Uterus (tissue), 4 donors: Measurements from ENCODE around the gene GOLT1A. TPM values are rescaled to one million over a fixed set of nuclear protein-coding genes. Genes with fewer than 3 reads are reported as not detected.

Experiments
- DNase-seq, 2 donors: peaks; one replicate each; pipeline ENCODE4 v3.0.0-alpha.2; 2019 to 2020
- H3K27ac ChIP-seq, 2 donors: fragments of 200-600 bp; sonication (generic); 1 replicate in 1 of 2; 2 replicates in 1 of 2; pipeline ENCODE4 v1.5.1; 2016 to 2018
- H3K27me3 ChIP-seq, 2 donors: fragments of 200-600 bp; sonication (generic); one replicate each; pipeline ENCODE4 v1.5.1; 2018 to 2019; ENCODE audit warnings: control low read depth in 1 of 2
- H3K36me3 ChIP-seq, 2 donors: fragments of 200-600 bp; sonication (generic); one replicate each; pipeline ENCODE4 v1.5.1; 2019; ENCODE audit warnings: control low read depth in 1 of 2
- H3K4me1 ChIP-seq, 2 donors: fragments of 200-600 bp; sonication (generic); one replicate each; pipeline ENCODE4 v1.5.1; 2018 to 2019; ENCODE audit warnings: control low read depth in 1 of 2
- H3K4me3 ChIP-seq, 2 donors: fragments of 200-600 bp; sonication (generic); 1 replicate in 1 of 2; 2 replicates in 1 of 2; pipeline ENCODE4 v1.5.1; 2018 to 2019; ENCODE audit warnings: mild to moderate bottlenecking in 1 of 2
- H3K9me3 ChIP-seq, 2 donors: fragments of 200-600 bp; sonication (generic); one replicate each; pipeline ENCODE4 v1.5.1; 2019; ENCODE audit warnings: control low read depth in 1 of 2
- CTCF ChIP-seq, 4 experiments: fragments of 200-600 bp in 2 of 4; fragments of 450-650 bp in 2 of 4; sonication (generic) in 2 of 4; IDR thresholded peaks; one replicate each; pipeline ENCODE4 v1.5.1; 2016 to 2019; ENCODE audit warnings: antibody characterized with exemption in 4 of 4, mild to moderate bottlenecking in 2 of 4, moderate library complexity in 1 of 4
- POLR2A ChIP-seq, 2 donors: fragments of 450-650 bp; IDR thresholded peaks; one replicate each; pipeline ENCODE4 v1.6.1; 2016; ENCODE audit warnings: antibody characterized with exemption in 2 of 2, mild to moderate bottlenecking in 1 of 2, moderate library complexity in 1 of 2
- intact Hi-C: fragments of 100-400 bp; cut with DNase I; formaldehyde crosslinking; loops from one replicate; pipeline ENCODE4 v1.15.1; 2023; ENCODE audit warnings: low total_unique reads
- total RNA-seq, 4 donors: library from RNA; depleted of rRNA in 3 of 4; stranded (reverse); fragments of >200 nt in 3 of 4; gene quantifications; one replicate each; pipeline versions ENCODE4 v1.1.0 to v1.2.4, GENCODE V29; 2014 to 2023
- donor health status: DM: yes; HTN: yes; CAD: no.

The GOLT1A gene
- total RNA-seq, 4 donors from 2014 or later: 0.52 TPM; not detected in 3

- H3K4me1 ChIP-seq: peaks cover 0 to 7% of the 10 kb centered on the region in 2 donors
- no peak for DNase-seq
- no peak overlapping the region for H3K27ac ChIP-seq
- TF ChIP-seq POLR2A (IDR thresholded peaks at IDR 0.05) (no peak), CTCF (IDR thresholded peaks at IDR 0.05) (no peak)
- no peaks in the 10 kb centered on the region for H3K9me3 ChIP-seq
- H3K36me3 ChIP-seq: no peaks in the 10 kb centered on the region
- H3K4me3 ChIP-seq: no peak overlapping the region
- intact Hi-C loops: no loop called here
- H3K27me3 ChIP-seq: no peaks in the 10 kb centered on the region
Measured at GRCh38 chr1:204154568-204155255, 59.1 kb downstream of the GOLT1A start.

- H3K27ac ChIP-seq: no peak overlapping the region
- TF ChIP-seq CTCF (IDR thresholded peaks at IDR 0.05) (no peak), POLR2A (IDR thresholded peaks at IDR 0.05) (no peak)
- H3K4me3 ChIP-seq: no peak overlapping the region
- H3K9me3 ChIP-seq: no peaks in the 10 kb centered on the region
- intact Hi-C loops: no loop called here
- no peak for DNase-seq
- peaks cover 0 to 7% of the 10 kb centered on the region in 2 donors for H3K4me1 ChIP-seq
- no peaks in the 10 kb centered on the region for H3K27me3 ChIP-seq
- H3K36me3 ChIP-seq: no peaks in the 10 kb centered on the region
Measured at GRCh38 chr1:204153667-204154066, 60.1 kb downstream of the GOLT1A start.

DNA sequence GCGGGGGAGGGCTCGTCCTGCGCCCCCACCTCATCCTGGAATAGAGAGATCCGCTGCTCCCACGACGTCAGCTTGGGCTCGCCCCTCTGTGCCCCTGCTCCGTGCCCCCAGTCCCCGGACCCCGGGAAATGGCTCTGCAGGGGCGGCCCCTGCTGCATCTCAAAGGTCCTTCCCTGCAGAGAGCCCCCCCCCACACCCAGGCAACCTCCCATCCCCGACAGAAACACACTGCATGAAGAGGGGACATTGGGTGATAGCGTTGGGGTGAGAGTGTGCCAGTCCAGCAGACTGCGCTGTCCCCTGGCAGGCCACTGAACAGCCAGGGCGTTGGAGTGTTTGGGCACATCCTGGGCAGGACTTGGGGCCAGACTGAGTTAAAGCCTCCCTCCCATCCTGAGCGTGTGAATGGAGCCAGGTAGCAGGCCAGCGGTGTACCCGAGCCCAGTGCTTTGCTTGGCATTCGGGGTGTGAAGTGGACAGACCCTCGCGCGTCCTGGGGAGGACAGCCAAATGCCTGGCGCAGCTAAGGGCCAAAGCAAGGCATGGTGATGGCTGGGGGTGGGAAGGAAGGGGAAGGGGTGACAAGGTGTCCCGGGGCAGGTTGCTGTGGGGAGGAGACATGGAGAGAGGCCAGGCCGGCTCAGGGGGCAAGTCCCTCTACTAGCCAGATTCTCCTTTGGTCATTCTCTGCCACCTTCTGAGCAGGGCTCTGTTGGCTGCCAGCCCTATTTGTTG, 61.3 kb downstream of the GOLT1A start:
- no peaks in the 10 kb centered on the region for H3K27me3 ChIP-seq
- H3K9me3 ChIP-seq: no peaks in the 10 kb centered on the region
- peak overlapping the region; percentile 54 to 61 for H3K4me3 ChIP-seq
- H3K36me3 ChIP-seq: no peaks in the 10 kb centered on the region
- TF ChIP-seq CTCF (IDR thresholded peaks at IDR 0.05): no peak
- no peak for TF ChIP-seq POLR2A (IDR thresholded peaks at IDR 0.05)
- intact Hi-C loops: no loop called here
- H3K4me1 ChIP-seq: peaks cover 0 to 7% of the 10 kb centered on the region in 2 donors
- DNase-seq: peak; percentile 39 to 46
- peak overlapping the region; percentile 84 to 93 for H3K27ac ChIP-seq

DNA sequence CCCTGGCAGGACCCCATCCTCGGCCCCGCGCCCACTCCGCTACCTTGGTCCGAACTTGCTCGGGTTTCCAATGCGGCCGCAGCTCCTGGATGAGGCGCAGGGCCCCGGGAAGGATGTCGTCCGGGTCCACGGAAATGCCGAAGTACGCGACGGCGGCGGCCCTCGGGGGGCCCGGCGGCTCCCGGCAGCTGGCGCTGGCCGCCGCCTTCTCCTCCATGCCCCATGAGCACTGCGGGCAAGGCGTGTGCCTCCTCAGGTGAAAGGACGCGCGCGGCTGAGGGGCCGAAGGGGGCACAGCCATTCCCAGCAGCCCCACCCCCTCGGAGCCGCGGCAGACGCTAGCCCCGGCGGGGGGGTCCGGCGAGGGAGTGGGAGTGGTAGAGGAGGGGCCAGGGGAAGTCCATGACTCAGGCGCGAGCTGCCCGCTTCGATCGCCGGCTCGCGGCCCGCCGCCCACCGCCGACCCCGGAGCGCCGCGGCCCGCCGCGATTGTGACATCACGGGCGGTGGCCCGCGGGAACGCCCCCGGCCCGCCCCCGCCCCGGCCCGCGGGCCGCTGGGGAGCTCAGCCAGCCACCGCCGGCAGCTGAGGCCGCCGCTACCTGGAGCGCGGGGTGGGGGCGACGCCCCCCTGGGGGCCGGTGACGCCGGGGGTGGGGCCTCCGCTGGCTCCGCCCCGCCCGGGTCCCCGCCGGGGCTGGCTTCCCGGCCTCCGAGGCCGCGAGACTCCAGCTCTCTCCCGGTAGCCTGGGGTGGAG, 62.1 kb downstream of the GOLT1A start, which contains the start of gene ETNK2:
Gene ETNK2 (minus strand): TSS at position 493 of the 758 bp plus-strand sequence. CDS start 192 bp downstream, at position 301.
- H3K4me1 ChIP-seq: peaks cover 0 to 7% of the 10 kb centered on the region in 2 donors
- DNase-seq: peak; percentile 80 to 85
- no peaks in the 10 kb centered on the region for H3K27me3 ChIP-seq
- H3K4me3 ChIP-seq: peak within 1 kb of the TSS; percentile 54 to 61
- intact Hi-C loops: no loop called here
- no peaks in the 10 kb centered on the region for H3K36me3 ChIP-seq
- no peaks in the 10 kb centered on the region for H3K9me3 ChIP-seq
- TF ChIP-seq CTCF (IDR thresholded peaks at IDR 0.05) (no peak), POLR2A (IDR thresholded peaks at IDR 0.05) (peak in 1 of 2 donors; percentile 49)
- peak within 1 kb of the TSS; percentile 84 to 93 for H3K27ac ChIP-seq
